ENCODE results near the gene L3MBTL1. TPM values are rescaled to one million over a fixed set of nuclear protein-coding genes. Genes with fewer than 3 reads are reported as not detected.

L3MBTL1 gene
- total RNA-seq, 1 donor from 2014 or later = 6.0 TPM

GRCh38 chr20:43564993-43565757 lies 57.7 kb downstream of the L3MBTL1 start:
- TF ChIP-seq CTCF (IDR thresholded peaks at IDR 0.05; ENCODE audit: insufficient read depth, low read length, poor library complexity, severe bottlenecking) = no peak
- Histone ChIP-seq H3K36me3 (ENCODE audit: control insufficient read depth, insufficient read depth, low read length) (no peaks in the 10 kb centered on the region), H3K27me3 (ENCODE audit: control insufficient read depth, insufficient read depth, low read length) (no peaks in the 10 kb centered on the region)

GRCh38 chr20:43565758-43566104 lies 58.2 kb downstream of the L3MBTL1 start:
- TF ChIP-seq CTCF (IDR thresholded peaks at IDR 0.05; ENCODE audit: insufficient read depth, low read length, poor library complexity, severe bottlenecking) = no peak
- H3K36me3 ChIP-seq (ENCODE audit: control insufficient read depth, insufficient read depth, low read length) = no peaks in the 10 kb centered on the region
- no peak for DNase-seq (ENCODE audit: low read depth)
- no peaks in the 10 kb centered on the region for H3K27me3 ChIP-seq (ENCODE audit: control insufficient read depth, insufficient read depth, low read length)
- no peak overlapping the region for H3K4me3 ChIP-seq (ENCODE audit: low read depth, low read length)

More at GRCh38 chr20:43564993-43565757, 57.7 kb downstream of the L3MBTL1 start:
- no peak for DNase-seq (ENCODE audit: low read depth)
- H3K4me3 ChIP-seq (ENCODE audit: low read depth, low read length) = no peak overlapping the region

- DNase-seq (ENCODE audit: low read depth) = no peak
- TF ChIP-seq CTCF (IDR thresholded peaks at IDR 0.05; ENCODE audit: insufficient read depth, low read length, poor library complexity, severe bottlenecking) = no peak
- Histone ChIP-seq H3K27me3 (ENCODE audit: control insufficient read depth, insufficient read depth, low read length) (no peaks in the 10 kb centered on the region), H3K4me3 (ENCODE audit: low read depth, low read length) (no peak overlapping the region), H3K36me3 (ENCODE audit: control insufficient read depth, insufficient read depth, low read length) (no peaks in the 10 kb centered on the region)
These were observed 60.0 kb downstream of the L3MBTL1 start for GRCh38 chr20:43567477-43567876.

GRCh38 chr20:43568706-43569105 lies 61.2 kb downstream of the L3MBTL1 start:
- TF ChIP-seq CTCF (IDR thresholded peaks at IDR 0.05; ENCODE audit: insufficient read depth, low read length, poor library complexity, severe bottlenecking) = no peak
- no peak for DNase-seq (ENCODE audit: low read depth)
- H3K4me3 ChIP-seq (ENCODE audit: low read depth, low read length) = no peak overlapping the region
- no peaks in the 10 kb centered on the region for H3K36me3 ChIP-seq (ENCODE audit: control insufficient read depth, insufficient read depth, low read length)
- no peaks in the 10 kb centered on the region for H3K27me3 ChIP-seq (ENCODE audit: control insufficient read depth, insufficient read depth, low read length)

- Histone ChIP-seq H3K4me3 (ENCODE audit: low read depth, low read length) (no peak overlapping the region), H3K27me3 (ENCODE audit: control insufficient read depth, insufficient read depth, low read length) (no peaks in the 10 kb centered on the region), H3K36me3 (ENCODE audit: control insufficient read depth, insufficient read depth, low read length) (no peaks in the 10 kb centered on the region)
- no peak for TF ChIP-seq CTCF (IDR thresholded peaks at IDR 0.05; ENCODE audit: insufficient read depth, low read length, poor library complexity, severe bottlenecking)
- no peak for DNase-seq (ENCODE audit: low read depth)
These were observed 61.8 kb downstream of the L3MBTL1 start for GRCh38 chr20:43569282-43569681.

GRCh38 chr20:43570496-43570895 lies 63.0 kb downstream of the L3MBTL1 start:
- TF ChIP-seq CTCF (IDR thresholded peaks at IDR 0.05; ENCODE audit: insufficient read depth, low read length, poor library complexity, severe bottlenecking) = no peak
- H3K36me3 ChIP-seq (ENCODE audit: control insufficient read depth, insufficient read depth, low read length) = no peaks in the 10 kb centered on the region

More at GRCh38 chr20:43570496-43570895, 63.0 kb downstream of the L3MBTL1 start:
- H3K27me3 ChIP-seq (ENCODE audit: control insufficient read depth, insufficient read depth, low read length) = no peaks in the 10 kb centered on the region
- no peak for DNase-seq (ENCODE audit: low read depth)
- H3K4me3 ChIP-seq (ENCODE audit: low read depth, low read length) = no peak overlapping the region
